Embryonic facial prominence (tissue), 1 donor: ENCODE results near the gene RELL2.

ENCODE experiments used
- DNase-seq: peaks from one replicate; pipeline ENCODE4 v3.0.0-alpha.2; 2016; ENCODE audit errors: extremely low spot score

Gene RELL2

GRCh38 chr5:141649056-141649688, 12.4 kb downstream of the RELL2 start:
- DNase-seq = no peak

GRCh38 chr5:141649972-141650371, 13.2 kb downstream of the RELL2 start:
- DNase-seq = no peak

- no peak for DNase-seq
These were observed 14.3 kb downstream of the RELL2 start, which contains the start of gene FCHSD1 for GRCh38 chr5:141650851-141651727. FCHSD1 (minus strand) TSS chr5:141651418; CDS start chr5:141651368, 50 bp downstream.

- no peak for DNase-seq
These were observed 14.9 kb downstream of the RELL2 start for GRCh38 chr5:141651728-141652105.

GRCh38 chr5:141654298-141654697, 17.5 kb downstream of the RELL2 start:
- DNase-seq = no peak

- no peak for DNase-seq
These were observed 18.2 kb downstream of the RELL2 start for GRCh38 chr5:141655020-141655419.

- DNase-seq = no peak
These were observed 19.6 kb downstream of the RELL2 start for GRCh38 chr5:141656396-141656795.

GRCh38 chr5:141657404-141657803, 20.6 kb downstream of the RELL2 start:
- no peak for DNase-seq

- DNase-seq = no peak
These were observed 21.2 kb downstream of the RELL2 start for GRCh38 chr5:141657937-141658545.

- no peak for DNase-seq
These were observed 25.2 kb downstream of the RELL2 start for GRCh38 chr5:141662028-141662427.

GRCh38 chr5:141663506-141663905, 26.7 kb downstream of the RELL2 start:
- no peak for DNase-seq

GRCh38 chr5:141664733-141665461, 28.1 kb downstream of the RELL2 start:
- DNase-seq = no peak

GRCh38 chr5:141665995-141666940, 29.5 kb downstream of the RELL2 start:
- DNase-seq = no peak

- no peak for DNase-seq
These were observed 31.9 kb downstream of the RELL2 start for GRCh38 chr5:141668601-141669265.

GRCh38 chr5:141669520-141669919, 32.7 kb downstream of the RELL2 start:
- no peak for DNase-seq

- no peak for DNase-seq
These were observed 35.5 kb downstream of the RELL2 start for GRCh38 chr5:141672071-141672840.

- DNase-seq = no peak
These were observed 36.3 kb downstream of the RELL2 start for GRCh38 chr5:141672841-141673813.

- DNase-seq = no peak
These were observed 38.0 kb downstream of the RELL2 start for GRCh38 chr5:141674747-141675146.
